Measurements from ENCODE around the gene TTC21A.

DNA sequence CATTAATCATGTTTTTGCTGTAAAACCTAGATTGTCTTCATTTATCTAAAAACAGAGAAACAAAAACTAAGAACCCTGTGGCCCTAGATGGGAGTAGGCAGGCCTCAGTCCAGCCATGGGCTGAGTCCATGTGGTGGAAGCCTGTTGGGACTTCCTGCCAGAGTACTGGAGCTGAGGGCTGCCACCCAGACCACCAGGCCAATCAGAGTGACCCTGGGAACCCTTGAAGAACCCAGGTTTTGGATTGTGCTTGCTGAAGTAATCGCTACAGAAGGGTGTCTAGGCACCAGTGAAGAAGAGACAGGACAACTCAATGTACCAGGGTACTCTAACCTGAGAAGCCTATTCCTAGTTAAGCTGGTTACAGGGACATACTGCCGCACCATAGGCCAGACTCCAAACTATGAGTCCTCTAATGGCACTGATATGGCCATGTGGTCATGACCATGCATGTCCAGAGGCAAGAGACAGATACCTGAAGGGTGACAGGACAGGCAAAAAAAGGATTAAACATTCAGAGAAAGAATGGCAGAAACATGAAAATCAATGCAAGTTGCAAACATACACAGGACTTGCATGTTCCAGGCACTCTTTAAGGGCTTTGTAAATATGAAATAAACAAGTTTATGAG is 33.0 kb downstream of the TTC21A start:
- TF ChIP-seq, protein P1, sequence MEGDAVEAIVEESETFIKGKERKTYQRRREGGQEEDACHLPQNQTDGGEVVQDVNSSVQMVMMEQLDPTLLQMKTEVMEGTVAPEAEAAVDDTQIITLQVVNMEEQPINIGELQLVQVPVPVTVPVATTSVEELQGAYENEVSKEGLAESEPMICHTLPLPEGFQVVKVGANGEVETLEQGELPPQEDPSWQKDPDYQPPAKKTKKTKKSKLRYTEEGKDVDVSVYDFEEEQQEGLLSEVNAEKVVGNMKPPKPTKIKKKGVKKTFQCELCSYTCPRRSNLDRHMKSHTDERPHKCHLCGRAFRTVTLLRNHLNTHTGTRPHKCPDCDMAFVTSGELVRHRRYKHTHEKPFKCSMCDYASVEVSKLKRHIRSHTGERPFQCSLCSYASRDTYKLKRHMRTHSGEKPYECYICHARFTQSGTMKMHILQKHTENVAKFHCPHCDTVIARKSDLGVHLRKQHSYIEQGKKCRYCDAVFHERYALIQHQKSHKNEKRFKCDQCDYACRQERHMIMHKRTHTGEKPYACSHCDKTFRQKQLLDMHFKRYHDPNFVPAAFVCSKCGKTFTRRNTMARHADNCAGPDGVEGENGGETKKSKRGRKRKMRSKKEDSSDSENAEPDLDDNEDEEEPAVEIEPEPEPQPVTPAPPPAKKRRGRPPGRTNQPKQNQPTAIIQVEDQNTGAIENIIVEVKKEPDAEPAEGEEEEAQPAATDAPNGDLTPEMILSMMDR (IDR thresholded peaks at IDR 0.05), result no peak
- no peak for TF ChIP-seq EP300 (IDR thresholded peaks at IDR 0.05)

Measured in sigmoid colon (tissue), 4 donors.